Left kidney (tissue), 2 donors: ENCODE data around the gene RNF166. TPM values are rescaled to one million over a fixed set of nuclear protein-coding genes. Genes with fewer than 3 reads are reported as not detected.
"Not testable (repeated sequence)": the region's sequence is repeated elsewhere in the genome, so short reads cannot be mapped to it uniquely, and the experiment has no call there.

Experiments used
- DNase-seq: peaks from one replicate; pipeline ENCODE4 v3.0.0-alpha.2; 2013
- polyA plus RNA-seq: library from polyadenylated mRNA; unstranded; fragments of 120-200 nt; gene quantifications from one replicate; pipeline ENCODE4 v1.2.1, GENCODE V29; 2013; ENCODE audit not compliant: insufficient read length

The RNF166 gene
- polyA plus RNA-seq, 1 donor, result 15.3 TPM

- no peak for DNase-seq
Observed at GRCh38 chr16:88676502-88677242, 29.5 kb downstream of the RNF166 start.

DNA sequence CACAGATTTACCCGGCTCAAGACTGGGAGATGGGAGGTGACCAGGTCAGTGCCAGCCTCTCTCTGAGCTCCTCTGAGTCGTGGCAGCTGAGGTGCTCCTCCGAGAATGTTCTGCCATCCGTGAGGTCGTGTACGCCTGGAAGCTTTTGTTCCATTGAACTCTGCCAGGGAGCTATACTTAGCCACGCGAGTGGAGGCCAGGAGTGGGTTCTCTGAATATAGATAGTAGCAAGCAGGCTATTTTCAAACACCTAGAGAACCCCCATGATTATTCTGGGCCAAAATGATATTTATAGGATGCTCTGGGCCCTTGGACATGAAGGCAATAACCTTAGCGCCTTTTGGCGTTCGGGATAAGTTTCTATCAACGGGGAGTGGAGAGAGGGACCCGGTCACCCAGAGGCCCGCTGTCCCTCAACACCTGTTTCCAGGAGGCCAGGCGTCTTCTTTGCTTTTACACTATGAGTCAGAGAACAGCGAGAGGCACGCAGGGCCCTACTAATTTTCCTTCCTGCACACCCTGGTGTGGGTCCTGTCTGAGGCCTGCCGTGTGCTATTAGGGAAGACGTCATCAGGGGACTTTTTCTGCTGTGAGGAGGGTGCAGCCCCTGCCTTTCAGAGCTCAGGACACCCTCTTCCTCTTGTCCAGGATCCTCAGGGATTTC lies 32.4 kb downstream of the RNF166 start:
- DNase-seq, result no peak

GRCh38 chr16:88672776-88673175 lies 33.4 kb downstream of the RNF166 start:
- no peak for DNase-seq

GRCh38 chr16:88671806-88672205 lies 34.4 kb downstream of the RNF166 start:
- DNase-seq, result no peak

DNA sequence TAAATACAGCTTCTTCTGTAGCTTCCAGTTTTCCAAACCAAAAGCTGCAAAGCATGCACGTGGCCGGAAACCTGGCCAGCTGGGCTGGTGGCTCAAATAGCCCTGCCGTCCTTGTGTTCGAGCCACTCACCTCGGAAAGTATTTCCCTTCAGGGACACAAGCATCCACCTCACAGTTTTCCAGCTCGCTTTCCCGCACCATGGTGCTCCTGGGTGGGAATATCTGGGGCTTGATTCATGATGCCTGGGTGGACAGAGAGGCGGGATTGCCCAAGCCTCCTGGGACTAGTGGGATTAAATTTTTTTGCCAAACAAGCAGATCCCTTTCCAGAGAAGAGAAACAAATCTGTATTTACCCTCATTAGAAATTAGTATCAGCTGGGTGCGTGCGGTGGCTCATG lies 36.2 kb downstream of the RNF166 start:
- DNase-seq, result no peak

- not testable (repeated sequence) for DNase-seq
Observed at GRCh38 chr16:88669493-88669892, 36.7 kb downstream of the RNF166 start.

DNA sequence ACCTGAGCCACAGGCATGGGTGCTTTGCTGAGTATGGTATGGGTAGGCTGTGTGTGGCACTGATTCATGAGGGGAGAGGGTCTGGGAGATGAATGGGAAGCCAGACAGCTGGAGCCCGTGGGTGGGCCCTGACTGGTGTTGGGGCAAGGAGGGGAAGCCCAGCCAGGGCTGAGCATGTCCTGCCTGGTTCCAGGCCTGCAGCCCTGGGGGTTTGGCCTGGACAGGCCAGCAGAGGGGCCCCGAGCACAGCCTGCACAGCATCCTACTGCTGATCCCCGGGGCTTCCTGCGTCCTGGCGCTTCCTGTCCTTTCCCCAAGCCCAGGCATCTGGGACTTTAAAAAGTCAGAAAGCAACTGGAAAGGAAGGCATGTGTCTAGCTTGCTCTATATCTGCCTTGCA lies 38.7 kb downstream of the RNF166 start:
- DNase-seq, result no peak

DNA sequence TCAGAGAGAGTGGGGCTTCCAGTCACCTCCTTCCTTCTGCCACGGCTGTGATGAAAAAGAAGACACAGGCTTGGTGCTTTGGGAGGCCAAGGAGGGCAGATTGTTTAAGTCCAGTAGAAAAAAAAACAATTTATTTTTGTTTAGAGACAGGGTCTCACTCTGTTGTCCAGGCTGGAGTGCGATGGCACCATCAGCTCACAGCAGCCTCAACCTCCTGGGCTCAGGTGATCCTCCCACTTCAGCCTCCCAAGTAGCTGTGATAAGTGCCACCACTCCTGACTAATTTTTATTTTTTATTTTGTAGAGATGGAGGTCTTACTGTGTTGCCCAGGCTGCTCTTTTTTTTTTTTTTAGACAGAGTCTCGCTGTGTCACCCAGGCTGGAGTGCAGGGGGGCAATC lies 40.6 kb downstream of the RNF166 start:
- no peak for DNase-seq

DNA sequence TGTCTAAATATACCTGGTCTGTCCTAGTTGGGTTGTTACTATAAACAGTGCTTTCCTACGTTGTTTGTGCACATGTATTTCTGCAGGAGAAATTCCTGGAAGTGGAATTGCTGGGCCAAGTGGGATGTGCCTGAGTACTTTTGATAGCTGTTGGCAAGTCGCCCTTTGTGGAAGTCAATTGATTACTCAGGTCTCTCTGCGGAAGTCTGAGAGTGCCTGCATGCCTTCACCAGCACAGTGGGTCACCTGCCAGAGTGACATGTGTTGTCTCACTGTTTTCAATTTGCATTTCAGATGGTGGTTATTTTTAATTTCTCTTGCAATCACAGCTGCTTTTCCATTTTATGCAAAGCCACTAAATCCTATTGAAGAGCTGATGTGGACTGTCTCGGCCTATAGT lies 41.1 kb downstream of the RNF166 start:
- no peak for DNase-seq

GRCh38 chr16:88662843-88663606 lies 43.2 kb downstream of the RNF166 start, which contains the start of gene MVD:
TSS of gene MVD (minus strand) at chr16:88663091. CDS start at chr16:88663080, 11 bp downstream.
- peak; percentile 96 for DNase-seq

- no peak for DNase-seq
Observed at GRCh38 chr16:88662222-88662842, 43.9 kb downstream of the RNF166 start.

DNA sequence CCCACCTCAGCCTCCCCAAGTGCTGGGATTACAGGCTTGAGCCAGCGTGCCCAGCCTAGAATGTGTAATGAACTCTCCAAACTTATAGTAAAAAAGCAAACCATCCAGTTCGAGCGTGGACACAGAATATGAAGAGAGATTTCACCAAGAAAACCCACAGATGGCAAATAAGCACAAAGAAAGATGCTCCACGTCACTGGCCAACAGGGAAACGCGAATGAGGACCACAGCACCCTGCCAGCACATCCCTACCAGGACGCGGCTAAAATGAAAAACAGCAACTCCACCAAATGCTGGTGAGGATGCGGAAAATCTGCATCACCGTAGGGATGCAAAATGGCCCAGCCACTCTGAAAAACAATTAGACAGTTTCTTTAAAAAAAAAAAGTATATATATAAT lies 44.7 kb downstream of the RNF166 start:
- DNase-seq, result no peak

DNA sequence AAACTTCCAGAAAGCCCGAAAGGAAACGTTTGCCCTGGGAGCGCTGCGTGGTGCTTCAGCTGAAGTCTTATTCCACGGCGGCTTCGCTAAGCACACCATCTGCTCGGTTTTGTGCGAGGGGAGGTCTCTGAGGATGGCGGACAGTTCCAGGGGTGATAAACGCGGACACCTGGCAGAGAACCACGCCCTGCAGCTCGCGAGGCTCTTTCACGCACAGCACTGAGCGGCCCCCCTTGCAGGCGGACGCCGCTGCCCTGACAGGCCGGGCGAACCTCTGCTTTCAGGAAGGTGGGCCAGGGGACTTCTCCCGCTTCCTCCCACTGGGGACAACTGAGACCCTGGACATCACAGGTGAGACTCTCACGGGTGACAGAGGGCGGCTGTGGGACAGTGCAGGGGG lies 47.0 kb downstream of the RNF166 start:
- DNase-seq, result no peak

DNA sequence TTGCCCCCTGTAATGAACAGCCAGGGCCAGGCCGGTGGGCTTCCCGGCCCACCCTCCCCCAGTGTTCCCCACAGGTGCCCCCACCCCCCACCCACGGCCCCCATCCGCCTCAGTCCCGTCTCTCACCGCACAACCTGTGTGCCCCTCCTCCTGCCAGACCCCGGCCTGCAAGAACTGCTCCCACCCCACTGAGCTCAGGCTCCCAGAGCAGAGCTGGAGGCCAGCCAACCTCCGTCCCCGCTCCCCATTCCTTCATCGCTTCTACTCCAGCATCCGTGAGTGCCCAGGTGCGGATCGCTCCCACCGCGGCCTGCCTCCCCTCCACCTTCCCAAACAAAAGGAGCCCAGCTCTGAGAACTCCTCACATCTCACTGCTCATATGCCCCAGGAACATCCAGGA lies 47.5 kb downstream of the RNF166 start:
- no peak for DNase-seq

DNA sequence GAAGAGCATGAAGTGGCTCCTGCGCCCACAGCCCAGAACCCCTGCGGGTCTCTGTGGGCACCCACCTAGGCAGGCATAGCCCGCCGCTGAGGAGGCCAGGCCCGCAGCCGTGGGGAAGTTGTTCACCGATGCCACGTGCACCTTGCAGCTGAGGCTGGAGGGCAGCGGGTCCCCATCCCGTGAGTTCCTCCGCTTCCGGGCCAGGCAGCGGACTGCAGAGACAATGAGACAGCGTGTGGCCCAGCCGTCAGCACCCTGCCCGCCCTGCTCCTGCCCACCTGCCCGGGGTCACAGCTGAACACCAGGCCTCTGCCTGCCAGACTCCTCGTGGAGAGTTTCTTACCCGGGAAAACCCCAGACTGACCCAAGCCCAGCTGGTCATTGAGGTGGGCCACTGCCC lies 48.8 kb downstream of the RNF166 start:
- no peak for DNase-seq

GRCh38 chr16:88656291-88656980 lies 49.8 kb downstream of the RNF166 start:
- DNase-seq, result no peak

DNA sequence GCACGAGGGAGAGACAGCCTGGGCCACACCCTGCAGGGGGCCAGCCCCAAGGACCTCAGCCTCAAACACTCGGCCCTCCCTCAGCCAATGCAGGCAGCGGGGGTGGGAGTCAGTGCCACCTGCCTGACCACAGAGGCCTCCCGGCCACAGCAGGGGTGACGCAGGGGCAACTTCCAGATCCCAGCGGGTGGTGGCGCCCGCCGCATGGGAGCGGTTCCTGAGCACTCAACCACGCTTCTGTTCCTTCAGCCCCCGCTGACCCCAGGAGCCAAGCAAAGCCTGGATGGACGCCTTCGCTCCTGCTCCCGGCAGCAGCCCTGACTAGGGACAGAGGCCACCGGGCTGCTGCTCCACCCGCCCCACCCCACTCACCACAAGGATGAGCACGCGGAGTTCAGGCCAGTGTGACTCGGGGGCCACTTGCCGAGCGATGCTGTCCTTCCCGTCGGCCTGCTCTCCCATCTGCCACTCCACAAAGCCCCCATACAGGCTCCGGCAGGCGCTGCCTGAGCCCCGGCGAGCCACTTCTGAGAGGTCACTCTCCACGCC lies 50.4 kb downstream of the RNF166 start:
- DNase-seq, result no peak

DNA sequence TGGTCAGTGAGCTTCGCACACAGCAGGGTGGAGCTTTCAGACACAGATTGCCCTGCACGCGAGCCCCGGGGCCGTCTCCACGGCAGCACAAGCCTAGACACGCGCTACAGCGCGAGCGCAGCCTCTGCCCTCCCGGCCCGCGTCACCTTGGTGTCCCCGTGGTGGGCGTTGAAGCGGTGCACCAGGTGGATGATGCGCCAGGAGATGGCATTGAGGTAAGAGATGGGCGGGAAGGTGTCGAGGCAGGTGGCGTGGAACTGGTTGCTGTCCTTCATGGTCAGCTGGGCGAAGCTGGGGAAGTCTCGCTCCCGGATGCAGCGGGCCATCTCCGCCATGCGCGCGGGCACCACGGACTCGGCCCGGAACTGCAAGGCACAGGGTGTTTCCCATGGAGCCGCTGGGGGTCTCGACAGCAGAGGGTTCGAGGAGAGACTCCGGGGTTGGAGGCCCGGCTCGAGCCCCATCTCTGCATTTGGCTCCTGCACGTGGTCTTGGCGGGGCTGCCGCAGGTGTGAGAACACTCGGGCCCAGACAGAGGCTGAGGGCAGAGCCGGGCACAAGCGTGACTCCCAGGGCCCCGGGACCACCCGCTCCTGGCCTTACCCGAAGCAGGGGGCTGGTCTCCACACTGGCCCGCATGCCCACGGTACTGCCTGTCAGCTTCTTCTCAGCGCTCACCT lies 51.0 kb downstream of the RNF166 start:
- no peak for DNase-seq

GRCh38 chr16:88654363-88655052 lies 51.7 kb downstream of the RNF166 start:
- DNase-seq, result no peak

GRCh38 chr16:88653596-88654362 lies 52.4 kb downstream of the RNF166 start:
- no peak for DNase-seq
